G401 (cell line): Measurements from ENCODE around the gene LDLRAD4. TPM values are rescaled to one million over a fixed set of nuclear protein-coding genes. Genes with fewer than 3 reads are reported as not detected.

ENCODE experiments used
- total RNA-seq: library from RNA; depleted of rRNA; stranded (reverse); fragments of >200 nt; shearing (Covaris generic); gene quantifications from 2 replicates; pipeline ENCODE4 v1.2.3, GENCODE V29; 2014; rRNA removed

LDLRAD4 gene
- total RNA-seq, 1 experiment from 2014 or later, result not detected

Other genes with a start within 250 kb of the LDLRAD4 start
- gene CEP192, start 227.4 kb upstream of the LDLRAD4 start, total RNA-seq, result 13.4 and 22.5 TPM in 2 replicates